CD4-positive, alpha-beta memory T cell (primary cell): ENCODE results near the gene FAM149A. TPM values are rescaled to one million over a fixed set of nuclear protein-coding genes. Genes with fewer than 3 reads are reported as not detected.
A peak's percentile ranks its signal among the peaks of the same experiment; 100 is the strongest.

Source experiments
- CTCF ChIA-PET: fragments of 350-600 bp; sonication (Branson Sonifier 250); formaldehyde crosslinking; loops from one replicate; lab custom pipeline; 2021; ENCODE audit warnings: inconsistent platforms; ENCODE audit not compliant: partially characterized antibody; lab: Charles Lee
- POLR2A ChIA-PET: fragments of 350-600 bp; sonication (Branson Sonifier 250); formaldehyde crosslinking; loops from one replicate; lab custom pipeline; 2021; ENCODE audit not compliant: partially characterized antibody; lab: Charles Lee
- DNase-seq, 5 donors: peaks; one replicate each; pipeline versions ENCODE4 v3.0.0 to v3.0.0-alpha.2; 2020 to 2022; ENCODE audit warnings: mixed read lengths in 1 of 5
- H3K27ac ChIP-seq: one replicate; pipeline ENCODE4 v1.7.0; 2013; ENCODE audit warnings: low read depth, low read length
- H3K27me3 ChIP-seq: 2 replicates; pipeline ENCODE4 v1.7.0; 2013; ENCODE audit warnings: mild to moderate bottlenecking, low read length, moderate library complexity; ENCODE audit not compliant: insufficient read depth
- H3K36me3 ChIP-seq: 2 replicates; pipeline ENCODE4 v1.7.0; 2013; ENCODE audit warnings: mild to moderate bottlenecking, low read length, moderate library complexity; ENCODE audit not compliant: insufficient read depth
- H3K4me1 ChIP-seq: 2 replicates; pipeline ENCODE4 v1.7.0; 2013; ENCODE audit warnings: mild to moderate bottlenecking, low read length, moderate library complexity; ENCODE audit not compliant: insufficient read depth
- H3K4me3 ChIP-seq, 2 donors: one replicate each; pipeline ENCODE4 v1.7.0; 2013; ENCODE audit warnings: low read length in 2 of 2, mild to moderate bottlenecking in 1 of 2
- H3K9me3 ChIP-seq, 2 donors: one replicate each; pipeline ENCODE4 v1.7.0; 2013; ENCODE audit warnings: low read length in 2 of 2, control low read depth in 1 of 2; ENCODE audit not compliant: control insufficient read depth in 1 of 2
- H3K27ac Mint-ChIP-seq, 7 donors: one replicate each; pipeline ENCODE4 v1.8.0; 2020 to 2021; ENCODE audit warnings: mixed read lengths in 7 of 7, mild to moderate bottlenecking in 6 of 7, inconsistent platforms in 3 of 7, moderate library complexity in 3 of 7
- H3K27me3 Mint-ChIP-seq, 2 donors: one replicate each; pipeline ENCODE4 v1.8.0; 2020 to 2021; ENCODE audit warnings: mixed read lengths in 2 of 2
- H3K36me3 Mint-ChIP-seq, 2 donors: one replicate each; pipeline ENCODE4 v1.8.0; 2020 to 2021; ENCODE audit warnings: mixed read lengths in 2 of 2, inconsistent platforms in 1 of 2, mild to moderate bottlenecking in 1 of 2
- H3K4me1 Mint-ChIP-seq, 4 donors: one replicate each; pipeline ENCODE4 v1.8.0; 2020 to 2021; ENCODE audit warnings: mixed read lengths in 4 of 4, mild to moderate bottlenecking in 1 of 4
- H3K4me3 Mint-ChIP-seq, 8 donors: one replicate each; pipeline ENCODE4 v1.8.0; 2020 to 2021; ENCODE audit warnings: mixed read lengths in 8 of 8, mild to moderate bottlenecking in 7 of 8, moderate library complexity in 6 of 8, inconsistent platforms in 3 of 8
- H3K9me3 Mint-ChIP-seq, 8 donors: one replicate each; pipeline ENCODE4 v1.8.0; 2020 to 2021; ENCODE audit warnings: mixed read lengths in 8 of 8, mild to moderate bottlenecking in 5 of 8, inconsistent platforms in 3 of 8, moderate library complexity in 1 of 8
- intact Hi-C: fragments of 100-400 bp; cut with micrococcal nuclease; formaldehyde crosslinking; loops from one replicate; pipeline ENCODE4 v1.15.1; 2023
- polyA plus RNA-seq, 2 donors: library from polyadenylated mRNA; unstranded; fragments of 300-500 nt; fragmentation: Illumina TruSeq; gene quantifications; one replicate each; pipeline ENCODE4 v1.2.3, GENCODE V29; 2021
- total RNA-seq, 2 experiments: library from RNA; stranded (reverse); gene quantifications; one replicate each; pipeline ENCODE4 v1.2.3, GENCODE V29; 2021

FAM149A gene
- total and polyA plus RNA-seq, 4 experiments from 2014 or later = 0.58 to 0.76 TPM; not detected in 2

GRCh38 chr4:186190581-186191199 is 86.2 kb downstream of the FAM149A start:
- CTCF ChIA-PET = interaction anchor here (0.9 to 4.6 kb wide), 4 partner anchors 13 to 122 kb away, joined by 3 to 45 read pairs (median 4); no protein-coding TSS in a partner anchor
- Mint-ChIP-seq H3K27ac (peak overlapping the region; percentile 92 to 98 (median 95)), H3K4me3 (peak overlapping the region; percentile 88 to 96 (median 90)), H3K9me3 (no peaks in the 10 kb centered on the region), H3K27me3 (no peaks in the 10 kb centered on the region), H3K4me1 (peaks cover 26 to 52% (median 36%) of the 10 kb centered on the region in 4 donors), H3K36me3 (peaks cover 10 to 32% of the 10 kb centered on the region in 2 donors)
- DNase-seq = peak; percentile 47 to 66 (median 53)
- H3K36me3 ChIP-seq = no peaks in the 10 kb centered on the region
- H3K27ac ChIP-seq = peak overlapping the region; percentile 90
- POLR2A ChIA-PET = interaction anchor here (0.7 to 5.8 kb wide), 9 partner anchors 12 to 1365 kb away, joined by 3 to 131 read pairs (median 4); partner anchors contain the start of genes ACSL1, FAM149A, SLC25A4 and TLR3
- H3K27me3 ChIP-seq = no peaks in the 10 kb centered on the region
- H3K9me3 ChIP-seq = no peaks in the 10 kb centered on the region
- peak overlapping the region; percentile 77 to 79 for H3K4me3 ChIP-seq
- H3K4me1 ChIP-seq = peaks cover 36% of the 10 kb centered on the region
- intact Hi-C loops = loop anchor here (1.0 to 10.0 kb wide), 3 partner anchors 14 to 796 kb away; partner anchors contain the start of genes ANKRD37 and LRP2BP

- peaks cover 17 to 39% of the 10 kb centered on the region in 2 donors for H3K36me3 Mint-ChIP-seq
- POLR2A ChIA-PET = interaction anchor here (0.6 to 5.8 kb wide), 12 partner anchors 13 to 1366 kb away, joined by 3 to 131 read pairs (median 4); partner anchors contain the start of genes ACSL1, ANKRD37, FAM149A and LRP2BP
These were observed 86.9 kb downstream of the FAM149A start, which contains the start of gene CYP4V2 for GRCh38 chr4:186191200-186192065. Gene CYP4V2 (plus strand): TSS chr4:186191567. CDS start chr4:186191824, 257 bp downstream.

GRCh38 chr4:186192066-186192612 is 87.6 kb downstream of the FAM149A start:
- H3K36me3 Mint-ChIP-seq = peaks cover 21 to 44% of the 10 kb centered on the region in 2 donors
- CTCF ChIA-PET = interaction anchor here (1.4 to 4.6 kb wide), 3 partner anchors 11 to 594 kb away, joined by 3 to 45 read pairs (median 3); no protein-coding TSS in a partner anchor
- Histone ChIP-seq H3K4me3 (peak overlapping the region; percentile 79), H3K27me3 (no peaks in the 10 kb centered on the region), H3K9me3 (no peaks in the 10 kb centered on the region), H3K4me1 (peaks cover 36% of the 10 kb centered on the region), H3K36me3 (peaks cover 4% of the 10 kb centered on the region), H3K27ac (peak overlapping the region; percentile 90)
- peak overlapping the region; percentile 92 to 97 (median 95) for H3K4me3 Mint-ChIP-seq
- H3K27me3 Mint-ChIP-seq = no peaks in the 10 kb centered on the region
- intact Hi-C loops = loop anchor here (5.0 to 10.0 kb wide), 2 partner anchors 45 to 797 kb away; partner anchors contain the start of genes ANKRD37 and LRP2BP
- H3K27ac Mint-ChIP-seq = peak overlapping the region; percentile 96 to 98 (median 97)
- H3K4me1 Mint-ChIP-seq = peaks cover 33 to 61% (median 44%) of the 10 kb centered on the region in 4 donors
- peak in 4 of 5 donors; percentile 27 to 53 (median 50) for DNase-seq
- H3K9me3 Mint-ChIP-seq = no peaks in the 10 kb centered on the region
- POLR2A ChIA-PET = interaction anchor here (0.9 to 5.8 kb wide), 5 partner anchors 12 to 989 kb away, joined by 3 to 131 read pairs (median 8); partner anchors contain the start of genes ANKRD37, LRP2BP, TLR3 and UFSP2

More at GRCh38 chr4:186191200-186192065, 86.9 kb downstream of the FAM149A start, which contains the start of gene CYP4V2:
- peak; percentile 85 to 93 (median 90) for DNase-seq
- intact Hi-C loops = loop anchor here (1.0 to 10.0 kb wide), 3 partner anchors 13 to 797 kb away; partner anchors contain the start of genes ANKRD37 and LRP2BP
- Histone ChIP-seq H3K4me3 (peak within 1 kb of the TSS; percentile 79), H3K27me3 (no peaks in the 10 kb centered on the region), H3K27ac (peak within 1 kb of the TSS; percentile 90), H3K4me1 (peaks cover 36% of the 10 kb centered on the region), H3K9me3 (no peaks in the 10 kb centered on the region), H3K36me3 (peaks cover 4% of the 10 kb centered on the region)
- Mint-ChIP-seq H3K27me3 (no peaks in the 10 kb centered on the region), H3K4me3 (peak within 1 kb of the TSS; percentile 92 to 97 (median 95)), H3K9me3 (no peaks in the 10 kb centered on the region), H3K27ac (peak within 1 kb of the TSS; percentile 96 to 98 (median 97)), H3K4me1 (peaks cover 30 to 57% (median 42%) of the 10 kb centered on the region in 4 donors)
- CTCF ChIA-PET = interaction anchor here (1.0 to 4.6 kb wide), 5 partner anchors 12 to 594 kb away, joined by 3 to 45 read pairs (median 3); no protein-coding TSS in a partner anchor

DNA sequence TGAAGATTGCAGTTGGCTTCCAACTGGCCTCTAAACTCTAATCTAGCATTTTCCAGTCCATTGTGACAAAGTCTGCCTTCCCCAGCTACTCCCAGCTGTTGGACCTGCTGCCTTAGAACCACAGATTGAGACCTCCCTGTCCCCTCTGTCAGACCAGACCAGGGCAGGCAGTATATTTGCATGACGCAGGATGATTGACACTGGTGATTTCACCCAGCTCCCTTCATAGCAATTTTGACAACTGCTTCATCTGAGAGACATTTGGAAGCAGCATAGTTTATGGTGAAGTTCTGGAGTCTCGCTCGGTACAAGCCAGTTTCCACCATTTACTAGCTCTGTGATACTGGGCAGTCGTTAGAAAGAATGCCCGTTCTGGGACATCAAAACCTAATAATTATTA is 89.3 kb downstream of the FAM149A start:
- ChIA-PET POLR2A (interaction anchor here (3.5 to 5.8 kb wide), 2 partner anchors 10 to 126 kb away, joined by 20 to 131 read pairs; partner anchors contain the start of gene TLR3), CTCF (interaction anchor here (1.1 to 1.9 kb wide), 2 partner anchors 10 to 393 kb away, joined by 3 to 7 read pairs; no protein-coding TSS in a partner anchor)
- H3K9me3 Mint-ChIP-seq = no peaks in the 10 kb centered on the region
- Histone ChIP-seq H3K4me1 (peaks cover 36% of the 10 kb centered on the region), H3K9me3 (no peaks in the 10 kb centered on the region), H3K27me3 (no peaks in the 10 kb centered on the region), H3K36me3 (peaks cover 4% of the 10 kb centered on the region), H3K4me3 (no peak overlapping the region), H3K27ac (no peak overlapping the region)
- peaks cover 36 to 62% (median 48%) of the 10 kb centered on the region in 4 donors for H3K4me1 Mint-ChIP-seq
- H3K4me3 Mint-ChIP-seq = peak overlapping the region in 2 of 8 donors; percentile 26 to 38
- H3K27me3 Mint-ChIP-seq = no peaks in the 10 kb centered on the region
- H3K36me3 Mint-ChIP-seq = peaks cover 30 to 57% of the 10 kb centered on the region in 2 donors
- intact Hi-C loops = loop anchor here (5.0 to 10.0 kb wide), 2 partner anchors 47 to 799 kb away; partner anchors contain the start of genes ANKRD37 and LRP2BP
- DNase-seq = no peak
- H3K27ac Mint-ChIP-seq = peak overlapping the region; percentile 8 to 98 (median 97)

DNA sequence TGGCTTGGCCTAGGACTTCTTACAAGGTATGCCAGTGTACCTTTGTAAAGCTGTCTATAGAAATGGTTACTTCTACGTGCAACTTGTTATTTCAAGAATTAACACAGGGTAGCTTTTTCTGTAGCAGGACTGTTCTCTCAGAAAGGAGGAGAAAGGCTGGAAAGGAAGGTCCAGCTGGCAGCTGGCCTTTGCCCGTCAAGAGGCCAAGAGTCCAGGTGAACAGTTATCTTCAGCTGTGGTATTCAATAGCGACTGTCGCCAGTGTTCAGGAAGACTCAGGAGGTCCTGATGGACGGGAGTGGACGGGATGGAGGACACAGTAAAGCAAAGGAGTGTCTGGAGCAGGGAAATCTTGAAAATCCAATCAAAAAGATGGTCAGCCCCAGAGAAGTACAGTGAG is 91.6 kb downstream of the FAM149A start:
- peaks cover 30 to 51% of the 10 kb centered on the region in 2 donors for H3K36me3 Mint-ChIP-seq
- H3K27me3 Mint-ChIP-seq = no peaks in the 10 kb centered on the region
- ChIA-PET POLR2A (no interaction called here), CTCF (no interaction called here)
- H3K4me1 Mint-ChIP-seq = peaks cover 25 to 44% (median 37%) of the 10 kb centered on the region in 4 donors
- no peaks in the 10 kb centered on the region for H3K9me3 Mint-ChIP-seq
- H3K4me3 ChIP-seq = no peak overlapping the region
- DNase-seq = no peak
- intact Hi-C loops = loop anchor here (10.0 kb wide), 1 partner anchor 801 kb away; the partner anchor contains the start of genes ANKRD37 and LRP2BP
- H3K27ac Mint-ChIP-seq = peak overlapping the region in 4 of 7 donors; percentile 11 to 52 (median 31)
- H3K36me3 ChIP-seq = peaks cover 4% of the 10 kb centered on the region
- H3K4me1 ChIP-seq = peaks cover 20% of the 10 kb centered on the region
- H3K4me3 Mint-ChIP-seq = no peak overlapping the region
- H3K27ac ChIP-seq = no peak overlapping the region
- no peaks in the 10 kb centered on the region for H3K9me3 ChIP-seq
- no peaks in the 10 kb centered on the region for H3K27me3 ChIP-seq

DNA sequence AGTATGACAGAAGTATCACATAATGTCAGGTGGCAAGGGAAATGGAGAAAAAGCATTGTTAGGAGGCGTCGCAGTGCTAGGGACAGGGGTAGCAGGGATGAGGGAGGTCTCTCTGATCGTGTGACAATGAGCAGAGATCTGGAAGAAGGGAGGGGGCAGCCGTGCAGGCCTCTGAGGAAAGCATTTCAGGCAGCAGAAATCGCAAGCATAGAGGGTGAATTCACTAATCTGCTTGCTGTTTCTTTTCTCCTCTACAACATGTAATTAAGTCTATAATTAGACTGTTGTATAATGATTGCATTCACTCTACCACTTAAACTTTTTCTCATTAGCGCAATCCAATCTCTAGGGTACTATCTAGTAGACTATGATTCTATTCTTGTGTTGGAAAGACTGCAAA is 96.0 kb downstream of the FAM149A start:
- Mint-ChIP-seq H3K27me3 (no peaks in the 10 kb centered on the region), H3K36me3 (peaks cover 26 to 30% of the 10 kb centered on the region in 2 donors), H3K9me3 (no peaks in the 10 kb centered on the region), H3K4me3 (no peak overlapping the region), H3K27ac (peak overlapping the region in 2 of 7 donors; percentile 58 to 77), H3K4me1 (peaks cover 20 to 50% (median 30%) of the 10 kb centered on the region in 4 donors)
- Histone ChIP-seq H3K4me1 (no peaks in the 10 kb centered on the region), H3K36me3 (peaks cover 4% of the 10 kb centered on the region), H3K4me3 (no peak overlapping the region), H3K9me3 (no peaks in the 10 kb centered on the region), H3K27me3 (no peaks in the 10 kb centered on the region), H3K27ac (no peak overlapping the region)
- intact Hi-C loops = loop anchor here (5.0 to 10.0 kb wide), 3 partner anchors 38 to 1666 kb away; partner anchors contain the start of gene CCDC110
- ChIA-PET POLR2A (no interaction called here), CTCF (no interaction called here)
- DNase-seq = no peak
